Measurements from ENCODE around the gene TSSK2.

- TF ChIP-seq CTCF (conservative IDR thresholded peaks at IDR 0.05; ENCODE audit: low read length) = no peak
- TF ChIP-seq EZH2phosphoT487 (IDR thresholded peaks at IDR 0.05; ENCODE audit: borderline replicate concordance, low read depth, low read length) = no peak
Measured at GRCh38 chr22:19148417-19149046, 17.4 kb downstream of the TSSK2 start.
